Upper lobe of left lung (tissue), 6 donors: ENCODE data around the gene CD274. TPM values are rescaled to one million over a fixed set of nuclear protein-coding genes. Genes with fewer than 3 reads are reported as not detected.

Experiments used
- ATAC-seq, 2 donors: fragments of 200-7000 bp; cut with Tn5 transposase; one replicate each; pipeline ENCODE4 v1.9.1; 2022; ENCODE audit warnings: mild to moderate bottlenecking in 2 of 2, moderate library complexity in 2 of 2; ENCODE audit not compliant: low FRiP score in 2 of 2
- DNase-seq, 2 donors: peaks; one replicate each; pipeline ENCODE4 v3.0.0-alpha.2; 2019 to 2020
- H3K27ac ChIP-seq, 4 donors: fragments of 200-600 bp; sonication (generic); one replicate each; pipeline ENCODE4 v1.5.1; 2016 to 2019
- H3K27me3 ChIP-seq, 4 donors: fragments of 200-600 bp; sonication (generic); one replicate each; pipeline ENCODE4 v1.5.1; 2017 to 2019
- H3K36me3 ChIP-seq, 4 donors: fragments of 200-600 bp; sonication (generic); one replicate each; pipeline ENCODE4 v1.5.1; 2016 to 2019
- H3K4me1 ChIP-seq, 4 donors: fragments of 200-600 bp; sonication (generic); one replicate each; pipeline ENCODE4 v1.5.1; 2018 to 2019
- H3K4me3 ChIP-seq, 4 donors: fragments of 200-600 bp; sonication (generic); one replicate each; pipeline ENCODE4 v1.5.1; 2017 to 2019; ENCODE audit warnings: mild to moderate bottlenecking in 2 of 4, moderate library complexity in 1 of 4
- H3K9me3 ChIP-seq, 4 donors: fragments of 200-600 bp; sonication (generic); one replicate each; pipeline ENCODE4 v1.5.1; 2018 to 2019
- EP300 ChIP-seq, 4 donors: sonication (generic); formaldehyde crosslinking; IDR thresholded peaks; one replicate each; pipeline ENCODE4 v1.5.1; 2017; ENCODE audit warnings: antibody characterized with exemption in 4 of 4, control low read depth in 2 of 4
- POLR2A ChIP-seq, 4 donors: fragments of 450-650 bp; IDR thresholded peaks; one replicate each; pipeline ENCODE4 v1.5.1; 2016 to 2017; ENCODE audit warnings: antibody characterized with exemption in 4 of 4, mild to moderate bottlenecking in 2 of 4
- POLR2AphosphoS5 ChIP-seq, 2 donors: sonication (generic); formaldehyde crosslinking; IDR thresholded peaks; one replicate each; pipeline ENCODE4 v1.5.1; 2017; ENCODE audit warnings: antibody characterized with exemption in 2 of 2
- WGBS, 2 donors: methylation state at CpG; one replicate each; pipeline ENCODE4 v1.1.5; 2017 to 2018; 5-methylcytosine and 5-hydroxymethylcytosine counted together
- total RNA-seq, 6 donors: library from RNA; depleted of rRNA in 4 of 6; stranded (reverse); fragments of >200 nt in 4 of 6; gene quantifications; one replicate each; pipeline versions ENCODE4 v1.1.0 to v1.2.1, GENCODE V29; 2016 to 2021
- TF ChIP-seq, protein P1 (sequence below), 6 experiments: fragments of 450-650 bp in 4 of 6; fragments of 200-600 bp in 2 of 6; sonication (generic) in 2 of 6; IDR thresholded peaks; one replicate each; pipeline ENCODE4 v1.5.1; 2016 to 2019; ENCODE audit warnings: antibody characterized with exemption in 6 of 6
- donor health status: DM: no; HTN: no; CAD: no; lungs with moderate emphysema.
- donor health status: DM: no; HTN: yes; CAD: no; lungs with severe emphysema.

Gene CD274
- total RNA-seq, 6 donors from 2014 or later = 11.6 to 20.8 (median 14.4) TPM

DNA sequence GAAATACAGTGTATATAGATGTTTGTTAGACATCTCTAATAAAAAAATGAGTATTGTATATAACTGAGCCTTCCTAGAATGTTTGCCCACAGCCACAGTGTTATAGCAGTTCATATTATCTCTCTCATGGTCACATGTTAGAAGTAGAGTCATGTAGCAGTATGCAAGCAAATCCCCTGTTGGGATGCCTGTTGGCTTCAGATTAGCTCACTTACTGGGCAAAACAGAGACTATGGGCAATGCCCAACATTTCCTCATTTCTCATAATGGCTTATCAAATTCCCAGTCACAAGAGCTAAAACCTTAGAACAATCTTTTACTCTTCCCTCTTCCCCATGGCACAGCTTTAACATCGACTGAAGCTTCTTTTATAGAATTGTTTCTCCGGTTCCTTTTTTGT is 33.0 kb downstream of the CD274 start:
- no peaks in the 10 kb centered on the region for H3K36me3 ChIP-seq
- no peaks in the 10 kb centered on the region for H3K27me3 ChIP-seq
- no peak for DNase-seq
- TF ChIP-seq POLR2A (IDR thresholded peaks at IDR 0.05) = no peak
- TF ChIP-seq, protein P1, sequence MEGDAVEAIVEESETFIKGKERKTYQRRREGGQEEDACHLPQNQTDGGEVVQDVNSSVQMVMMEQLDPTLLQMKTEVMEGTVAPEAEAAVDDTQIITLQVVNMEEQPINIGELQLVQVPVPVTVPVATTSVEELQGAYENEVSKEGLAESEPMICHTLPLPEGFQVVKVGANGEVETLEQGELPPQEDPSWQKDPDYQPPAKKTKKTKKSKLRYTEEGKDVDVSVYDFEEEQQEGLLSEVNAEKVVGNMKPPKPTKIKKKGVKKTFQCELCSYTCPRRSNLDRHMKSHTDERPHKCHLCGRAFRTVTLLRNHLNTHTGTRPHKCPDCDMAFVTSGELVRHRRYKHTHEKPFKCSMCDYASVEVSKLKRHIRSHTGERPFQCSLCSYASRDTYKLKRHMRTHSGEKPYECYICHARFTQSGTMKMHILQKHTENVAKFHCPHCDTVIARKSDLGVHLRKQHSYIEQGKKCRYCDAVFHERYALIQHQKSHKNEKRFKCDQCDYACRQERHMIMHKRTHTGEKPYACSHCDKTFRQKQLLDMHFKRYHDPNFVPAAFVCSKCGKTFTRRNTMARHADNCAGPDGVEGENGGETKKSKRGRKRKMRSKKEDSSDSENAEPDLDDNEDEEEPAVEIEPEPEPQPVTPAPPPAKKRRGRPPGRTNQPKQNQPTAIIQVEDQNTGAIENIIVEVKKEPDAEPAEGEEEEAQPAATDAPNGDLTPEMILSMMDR (IDR thresholded peaks at IDR 0.05) = no peak
- TF ChIP-seq POLR2AphosphoS5 (IDR thresholded peaks at IDR 0.05) = no peak
- no peak for TF ChIP-seq EP300 (IDR thresholded peaks at IDR 0.05)
- H3K4me3 ChIP-seq = no peak overlapping the region
- H3K27ac ChIP-seq = no peak overlapping the region
- no peaks in the 10 kb centered on the region for H3K9me3 ChIP-seq
- no peak for ATAC-seq
- H3K4me1 ChIP-seq = peaks cover 0 to 4% (median 0%) of the 10 kb centered on the region in 4 donors
- WGBS, 2 donors = 94 to 95% methylated on average over 2 of the region's 2 CpGs

DNA sequence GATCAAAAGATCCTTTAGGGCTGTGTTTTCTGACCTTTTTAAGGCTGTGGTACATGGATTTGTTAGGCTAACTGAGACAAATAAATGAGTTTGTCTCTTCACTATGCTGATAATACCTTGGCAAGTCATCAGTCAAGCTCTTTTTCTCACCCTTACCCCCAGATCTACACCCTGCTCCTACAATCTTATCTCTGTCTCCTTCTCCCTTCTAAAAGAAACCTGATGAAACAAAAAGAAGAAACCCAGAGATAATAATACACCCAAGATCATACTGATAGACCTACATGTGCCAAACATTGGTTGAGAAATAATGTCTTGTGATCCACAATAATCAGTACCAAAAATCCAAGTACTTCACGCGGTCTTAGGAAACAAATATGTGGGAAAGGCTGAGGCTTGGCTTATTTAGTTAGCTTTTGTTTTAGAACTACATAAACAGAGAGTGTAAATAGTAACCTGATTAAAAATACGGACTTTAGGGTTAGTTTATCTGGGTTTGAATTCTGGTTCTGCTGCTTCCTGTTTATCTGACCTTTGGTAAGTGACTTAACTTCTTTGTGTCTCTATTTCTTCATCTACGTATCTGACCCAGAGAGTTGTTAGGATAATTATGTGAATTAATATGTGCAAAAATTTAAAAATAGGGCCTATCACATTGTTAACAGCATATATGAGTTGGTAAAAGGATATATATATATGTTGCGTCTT is 35.2 kb downstream of the CD274 start:
- ATAC-seq = no peak
- Histone ChIP-seq H3K9me3 (no peaks in the 10 kb centered on the region), H3K4me1 (peaks cover 0 to 8% (median 0%) of the 10 kb centered on the region in 4 donors), H3K36me3 (no peaks in the 10 kb centered on the region), H3K27ac (no peak overlapping the region), H3K27me3 (no peaks in the 10 kb centered on the region), H3K4me3 (no peak overlapping the region)
- 70% methylated on average over 5 of the region's 5 CpGs for WGBS, 2 donors
- no peak for DNase-seq
- TF ChIP-seq POLR2AphosphoS5 (IDR thresholded peaks at IDR 0.05) = no peak
- no peak for TF ChIP-seq EP300 (IDR thresholded peaks at IDR 0.05)
- TF ChIP-seq, protein P1 (IDR thresholded peaks at IDR 0.05) = no peak

DNA sequence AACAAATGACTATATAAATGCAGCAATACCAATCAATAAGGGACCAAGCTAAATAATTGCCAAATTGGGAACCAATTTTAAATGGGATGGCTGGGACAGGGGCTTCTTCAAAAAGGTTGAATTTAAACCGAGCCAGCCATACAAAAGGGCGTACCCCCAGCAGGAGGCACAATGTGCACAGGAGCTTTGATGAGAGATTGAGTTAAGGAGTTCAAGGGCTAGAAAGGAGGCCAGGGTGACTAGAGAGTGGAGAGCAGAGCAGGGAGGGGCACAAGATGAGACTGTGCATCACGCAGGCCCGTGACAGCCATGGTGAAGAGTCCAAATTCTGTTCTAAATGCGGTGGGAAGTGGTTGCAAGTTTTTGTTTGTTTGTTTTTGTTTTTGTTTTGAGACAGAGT is 36.6 kb downstream of the CD274 start:
- Histone ChIP-seq H3K4me3 (no peak overlapping the region), H3K4me1 (peaks cover 0 to 8% (median 0%) of the 10 kb centered on the region in 4 donors), H3K27ac (no peak overlapping the region), H3K36me3 (no peaks in the 10 kb centered on the region), H3K9me3 (no peaks in the 10 kb centered on the region), H3K27me3 (no peaks in the 10 kb centered on the region)
- TF ChIP-seq EP300 (IDR thresholded peaks at IDR 0.05) (no peak), POLR2A (IDR thresholded peaks at IDR 0.05) (no peak), POLR2AphosphoS5 (IDR thresholded peaks at IDR 0.05) (no peak)
- TF ChIP-seq, protein P1 (IDR thresholded peaks at IDR 0.05) = no peak
- ATAC-seq (no peak), DNase-seq (no peak)
- 91 to 100% methylated on average over 5 of the region's 5 CpGs for WGBS, 2 donors

DNA sequence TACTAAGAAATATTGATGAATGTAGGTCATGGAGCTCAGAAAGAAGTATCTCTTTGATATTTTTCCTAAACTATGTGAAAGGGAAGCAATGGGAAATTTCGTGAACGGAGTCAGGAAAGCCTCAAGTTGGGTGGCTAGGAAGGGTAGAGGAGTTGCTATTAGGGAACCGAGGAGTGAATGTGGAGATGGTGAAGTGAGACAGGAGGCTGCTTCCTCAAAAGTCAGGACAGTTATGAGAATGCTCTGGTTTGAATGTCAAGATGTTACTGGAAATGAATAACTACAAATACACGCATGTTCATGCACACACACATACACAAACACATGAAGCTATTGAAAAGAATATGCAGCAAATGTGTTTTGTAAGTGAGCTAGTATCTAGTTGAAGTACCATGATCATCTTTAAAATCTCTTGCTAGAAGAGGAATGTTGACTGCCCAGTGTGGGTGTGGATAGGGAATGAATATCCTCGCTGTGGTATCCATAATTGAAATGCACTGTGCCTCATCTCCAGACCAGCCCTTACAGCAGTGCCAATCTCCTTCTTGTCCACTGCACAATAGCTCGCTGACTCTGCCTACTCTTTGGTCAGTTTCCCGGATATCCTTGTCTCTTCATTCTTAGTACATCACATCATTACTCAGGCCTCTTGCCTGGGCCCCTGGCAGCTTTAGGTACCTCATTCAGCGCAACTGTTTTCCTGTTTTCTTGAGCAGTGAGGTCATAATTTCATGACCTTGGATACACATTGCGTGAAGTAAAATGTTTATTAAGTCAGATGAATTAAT is 38.1 kb downstream of the CD274 start:
- 72 to 82% methylated on average over 9 of the region's 9 CpGs for WGBS, 2 donors
- peak overlapping the region in 3 of 4 donors; percentile 32 to 61 (median 37) for H3K27ac ChIP-seq
- no peak for DNase-seq
- no peaks in the 10 kb centered on the region for H3K27me3 ChIP-seq
- H3K4me1 ChIP-seq = peaks cover 0 to 8% (median 4%) of the 10 kb centered on the region in 4 donors
- no peaks in the 10 kb centered on the region for H3K36me3 ChIP-seq
- H3K9me3 ChIP-seq = no peaks in the 10 kb centered on the region
- ATAC-seq = peak in 1 of 2 donors; percentile 49
- TF ChIP-seq EP300 (IDR thresholded peaks at IDR 0.05) (peak in 2 of 4 donors; percentile 36 to 76), POLR2AphosphoS5 (IDR thresholded peaks at IDR 0.05) (peak; percentile 38 to 40), POLR2A (IDR thresholded peaks at IDR 0.05) (no peak)
- H3K4me3 ChIP-seq = no peak overlapping the region
